ENCODE measurements around the gene RAB31.

- TF ChIP-seq EZH2 (IDR thresholded peaks at IDR 0.05; ENCODE audit: borderline replicate concordance): no peak
- no peak for TF ChIP-seq CTCF (IDR thresholded peaks at IDR 0.05; ENCODE audit: poor library complexity)
Observed at GRCh38 chr18:9788140-9788539, 80.0 kb downstream of the RAB31 start.
